ENCODE results near the gene ZNF593.
A peak's percentile ranks its signal among the peaks of the same experiment; 100 is the strongest.

The ZNF593 gene

GRCh38 chr1:26132834-26133167, 36.9 kb upstream of the ZNF593 start:
- Mint-ChIP-seq H3K36me3 (peaks cover 2% of the 10 kb centered on the region), H3K27me3 (peaks cover 12% of the 10 kb centered on the region), H3K27ac (no peak overlapping the region), H3K4me1 (peaks cover 2% of the 10 kb centered on the region), H3K9me3 (no peaks in the 10 kb centered on the region), H3K4me3 (no peak overlapping the region)
- DNase-seq (ENCODE audit: low spot score in 2 of 2) (no peak), ATAC-seq (ENCODE audit: low read depth) (no peak)

- Mint-ChIP-seq H3K27me3 (peaks cover 7% of the 10 kb centered on the region), H3K9me3 (no peaks in the 10 kb centered on the region), H3K36me3 (peaks cover 2% of the 10 kb centered on the region), H3K4me1 (no peaks in the 10 kb centered on the region), H3K4me3 (no peak overlapping the region), H3K27ac (no peak overlapping the region)
- DNase-seq (ENCODE audit: low spot score in 2 of 2) (no peak), ATAC-seq (ENCODE audit: low read depth) (no peak)
Observed at GRCh38 chr1:26134466-26134865, 35.2 kb upstream of the ZNF593 start.

- Mint-ChIP-seq H3K27me3 (peaks cover 3% of the 10 kb centered on the region), H3K4me1 (no peaks in the 10 kb centered on the region), H3K27ac (no peak overlapping the region)
Observed at GRCh38 chr1:26138974-26139558, 30.6 kb upstream of the ZNF593 start.

GRCh38 chr1:26142159-26142558, 27.5 kb upstream of the ZNF593 start:
- H3K9me3 Mint-ChIP-seq = no peaks in the 10 kb centered on the region
- DNase-seq (ENCODE audit: low spot score in 2 of 2) = no peak
- H3K36me3 Mint-ChIP-seq = no peaks in the 10 kb centered on the region
- peaks cover 9% of the 10 kb centered on the region for H3K27me3 Mint-ChIP-seq
- H3K27ac Mint-ChIP-seq = no peak overlapping the region
- no peak overlapping the region for H3K4me3 Mint-ChIP-seq
- no peak for ATAC-seq (ENCODE audit: low read depth)
- no peaks in the 10 kb centered on the region for H3K4me1 Mint-ChIP-seq

More at GRCh38 chr1:26138974-26139558, 30.6 kb upstream of the ZNF593 start:
- Mint-ChIP-seq H3K36me3 (no peaks in the 10 kb centered on the region), H3K4me3 (no peak overlapping the region), H3K9me3 (no peaks in the 10 kb centered on the region)
- ATAC-seq (ENCODE audit: low read depth) (no peak), DNase-seq (ENCODE audit: low spot score in 2 of 2) (no peak)

GRCh38 chr1:26145041-26145959, 24.4 kb upstream of the ZNF593 start:
- Mint-ChIP-seq H3K36me3 (no peaks in the 10 kb centered on the region), H3K27ac (no peak overlapping the region), H3K4me1 (no peaks in the 10 kb centered on the region), H3K27me3 (peaks cover 13% of the 10 kb centered on the region), H3K9me3 (no peaks in the 10 kb centered on the region), H3K4me3 (no peak overlapping the region)
- peak; percentile 73 for ATAC-seq (ENCODE audit: low read depth)
- peak; percentile 42 to 61 for DNase-seq (ENCODE audit: low spot score in 2 of 2)

- no peaks in the 10 kb centered on the region for H3K4me1 Mint-ChIP-seq
- H3K9me3 Mint-ChIP-seq = no peaks in the 10 kb centered on the region
- H3K27ac Mint-ChIP-seq = no peak overlapping the region
- DNase-seq (ENCODE audit: low spot score in 2 of 2) (no peak), ATAC-seq (ENCODE audit: low read depth) (no peak)
- no peak overlapping the region for H3K4me3 Mint-ChIP-seq
- H3K27me3 Mint-ChIP-seq = peaks cover 13% of the 10 kb centered on the region
- no peaks in the 10 kb centered on the region for H3K36me3 Mint-ChIP-seq
Observed at GRCh38 chr1:26145960-26146294, 23.8 kb upstream of the ZNF593 start.

GRCh38 chr1:26148887-26149286, 20.8 kb upstream of the ZNF593 start:
- Mint-ChIP-seq H3K27ac (no peak overlapping the region), H3K4me3 (no peak overlapping the region), H3K36me3 (no peaks in the 10 kb centered on the region), H3K27me3 (peaks cover 16% of the 10 kb centered on the region), H3K4me1 (no peaks in the 10 kb centered on the region), H3K9me3 (no peaks in the 10 kb centered on the region)
- ATAC-seq (ENCODE audit: low read depth) (no peak), DNase-seq (ENCODE audit: low spot score in 2 of 2) (no peak)

GRCh38 chr1:26153966-26154532, 15.7 kb upstream of the ZNF593 start:
- DNase-seq (ENCODE audit: low spot score in 2 of 2) (no peak), ATAC-seq (ENCODE audit: low read depth) (no peak)
- no peaks in the 10 kb centered on the region for H3K9me3 Mint-ChIP-seq
- no peaks in the 10 kb centered on the region for H3K36me3 Mint-ChIP-seq
- H3K27ac Mint-ChIP-seq = no peak overlapping the region
- H3K27me3 Mint-ChIP-seq = peaks cover 23% of the 10 kb centered on the region
- H3K4me1 Mint-ChIP-seq = no peaks in the 10 kb centered on the region
- H3K4me3 Mint-ChIP-seq = no peak overlapping the region

- ATAC-seq (ENCODE audit: low read depth) (no peak), DNase-seq (ENCODE audit: low spot score in 2 of 2) (no peak)
- Mint-ChIP-seq H3K36me3 (no peaks in the 10 kb centered on the region), H3K27ac (no peak overlapping the region), H3K27me3 (peaks cover 23% of the 10 kb centered on the region), H3K4me1 (no peaks in the 10 kb centered on the region), H3K4me3 (no peak overlapping the region), H3K9me3 (no peaks in the 10 kb centered on the region)
Observed at GRCh38 chr1:26154750-26155149, 15.0 kb upstream of the ZNF593 start.

- peaks cover 23% of the 10 kb centered on the region for H3K27me3 Mint-ChIP-seq
- ATAC-seq (ENCODE audit: low read depth) (no peak), DNase-seq (ENCODE audit: low spot score in 2 of 2) (no peak)
- H3K27ac Mint-ChIP-seq = no peak overlapping the region
- no peak overlapping the region for H3K4me3 Mint-ChIP-seq
- no peaks in the 10 kb centered on the region for H3K36me3 Mint-ChIP-seq
- H3K4me1 Mint-ChIP-seq = no peaks in the 10 kb centered on the region
- no peaks in the 10 kb centered on the region for H3K9me3 Mint-ChIP-seq
Observed at GRCh38 chr1:26155370-26156284, 14.1 kb upstream of the ZNF593 start.

- Mint-ChIP-seq H3K27ac (no peak overlapping the region), H3K36me3 (no peaks in the 10 kb centered on the region), H3K4me1 (no peaks in the 10 kb centered on the region), H3K4me3 (no peak overlapping the region), H3K9me3 (no peaks in the 10 kb centered on the region), H3K27me3 (peaks cover 23% of the 10 kb centered on the region)
- no peak for ATAC-seq (ENCODE audit: low read depth)
- DNase-seq (ENCODE audit: low spot score in 2 of 2) = no peak
Observed at GRCh38 chr1:26156285-26157038, 13.2 kb upstream of the ZNF593 start.

GRCh38 chr1:26158271-26158907, 11.3 kb upstream of the ZNF593 start:
- H3K4me3 Mint-ChIP-seq = no peak overlapping the region
- peaks cover 26% of the 10 kb centered on the region for H3K27me3 Mint-ChIP-seq
- no peak for DNase-seq (ENCODE audit: low spot score in 2 of 2)
- H3K9me3 Mint-ChIP-seq = no peaks in the 10 kb centered on the region
- no peak overlapping the region for H3K27ac Mint-ChIP-seq
- H3K4me1 Mint-ChIP-seq = peaks cover 2% of the 10 kb centered on the region
- ATAC-seq (ENCODE audit: low read depth) = no peak
- H3K36me3 Mint-ChIP-seq = no peaks in the 10 kb centered on the region

Data from memory B cell (primary cell).